Right atrium auricular region (tissue), 2 donors: ENCODE data around the gene PTK6. TPM values are rescaled to one million over a fixed set of nuclear protein-coding genes. Genes with fewer than 3 reads are reported as not detected.

Source experiments
- DNase-seq: peaks from one replicate; pipeline ENCODE4 v3.0.0-alpha.2; 2019; ENCODE audit warnings: low spot score
- H3K27ac ChIP-seq, 2 donors: fragments of 200-600 bp; sonication (generic); 1 replicate in 1 of 2; 2 replicates in 1 of 2; pipeline ENCODE4 v1.5.1; 2016 to 2019
- H3K27me3 ChIP-seq, 2 donors: fragments of 200-600 bp; sonication (generic); one replicate each; pipeline versions ENCODE4 v1.5.1 to v1.6.0; 2017 to 2019
- H3K36me3 ChIP-seq: fragments of 200-600 bp; sonication (generic); one replicate; pipeline ENCODE4 v1.5.1; 2016
- H3K4me1 ChIP-seq, 2 donors: fragments of 200-600 bp; sonication (generic); one replicate each; pipeline versions ENCODE4 v1.5.1 to v1.6.0; 2017 to 2019
- H3K4me3 ChIP-seq, 2 donors: fragments of 200-600 bp; sonication (generic); 1 replicate in 1 of 2; 2 replicates in 1 of 2; pipeline ENCODE4 v1.5.1; 2017 to 2019; ENCODE audit warnings: mild to moderate bottlenecking in 1 of 2, moderate library complexity in 1 of 2
- H3K9me3 ChIP-seq, 2 donors: fragments of 200-600 bp; sonication (generic); one replicate each; pipeline ENCODE4 v1.5.1; 2019
- total RNA-seq, 2 donors: library from RNA; depleted of rRNA; stranded (reverse); fragments of >200 nt; gene quantifications; one replicate each; pipeline ENCODE4 v1.1.0, GENCODE V29; 2016
- TF ChIP-seq, protein P1 (sequence below), 2 donors: fragments of 200-600 bp; sonication (generic); IDR thresholded peaks; one replicate each; pipeline ENCODE4 v1.5.1; 2019; ENCODE audit warnings: antibody characterized with exemption in 2 of 2

The PTK6 gene
- total RNA-seq, 2 donors from 2014 or later = not detected

GRCh38 chr20:63570281-63571086, 33.3 kb upstream of the PTK6 start:
- H3K36me3 ChIP-seq = peaks cover 13% of the 10 kb centered on the region
- no peak for DNase-seq
- TF ChIP-seq, protein P1, sequence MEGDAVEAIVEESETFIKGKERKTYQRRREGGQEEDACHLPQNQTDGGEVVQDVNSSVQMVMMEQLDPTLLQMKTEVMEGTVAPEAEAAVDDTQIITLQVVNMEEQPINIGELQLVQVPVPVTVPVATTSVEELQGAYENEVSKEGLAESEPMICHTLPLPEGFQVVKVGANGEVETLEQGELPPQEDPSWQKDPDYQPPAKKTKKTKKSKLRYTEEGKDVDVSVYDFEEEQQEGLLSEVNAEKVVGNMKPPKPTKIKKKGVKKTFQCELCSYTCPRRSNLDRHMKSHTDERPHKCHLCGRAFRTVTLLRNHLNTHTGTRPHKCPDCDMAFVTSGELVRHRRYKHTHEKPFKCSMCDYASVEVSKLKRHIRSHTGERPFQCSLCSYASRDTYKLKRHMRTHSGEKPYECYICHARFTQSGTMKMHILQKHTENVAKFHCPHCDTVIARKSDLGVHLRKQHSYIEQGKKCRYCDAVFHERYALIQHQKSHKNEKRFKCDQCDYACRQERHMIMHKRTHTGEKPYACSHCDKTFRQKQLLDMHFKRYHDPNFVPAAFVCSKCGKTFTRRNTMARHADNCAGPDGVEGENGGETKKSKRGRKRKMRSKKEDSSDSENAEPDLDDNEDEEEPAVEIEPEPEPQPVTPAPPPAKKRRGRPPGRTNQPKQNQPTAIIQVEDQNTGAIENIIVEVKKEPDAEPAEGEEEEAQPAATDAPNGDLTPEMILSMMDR (IDR thresholded peaks at IDR 0.05) = no peak

GRCh38 chr20:63568986-63569949, 32.1 kb upstream of the PTK6 start:
- no peak for DNase-seq
- H3K4me3 ChIP-seq = no peak overlapping the region
- TF ChIP-seq, protein P1 (IDR thresholded peaks at IDR 0.05) = no peak
- no peaks in the 10 kb centered on the region for H3K9me3 ChIP-seq
- peaks cover 25% of the 10 kb centered on the region for H3K36me3 ChIP-seq
- H3K27me3 ChIP-seq = no peaks in the 10 kb centered on the region
- no peak overlapping the region for H3K27ac ChIP-seq
- H3K4me1 ChIP-seq = peaks cover 0 to 14% of the 10 kb centered on the region in 2 donors

More at GRCh38 chr20:63570281-63571086, 33.3 kb upstream of the PTK6 start:
- H3K27me3 ChIP-seq = no peaks in the 10 kb centered on the region
- H3K4me1 ChIP-seq = peaks cover 0 to 25% of the 10 kb centered on the region in 2 donors
- H3K9me3 ChIP-seq = no peaks in the 10 kb centered on the region
- no peak overlapping the region for H3K4me3 ChIP-seq
- no peak overlapping the region for H3K27ac ChIP-seq

GRCh38 chr20:63568170-63568981, 31.2 kb upstream of the PTK6 start:
- TF ChIP-seq, protein P1 (IDR thresholded peaks at IDR 0.05) = no peak
- peaks cover 33% of the 10 kb centered on the region for H3K36me3 ChIP-seq
- H3K27me3 ChIP-seq = no peaks in the 10 kb centered on the region
- H3K4me1 ChIP-seq = peaks cover 0 to 8% of the 10 kb centered on the region in 2 donors
- no peaks in the 10 kb centered on the region for H3K9me3 ChIP-seq
- H3K27ac ChIP-seq = no peak overlapping the region
- DNase-seq = no peak
- H3K4me3 ChIP-seq = no peak overlapping the region

DNA sequence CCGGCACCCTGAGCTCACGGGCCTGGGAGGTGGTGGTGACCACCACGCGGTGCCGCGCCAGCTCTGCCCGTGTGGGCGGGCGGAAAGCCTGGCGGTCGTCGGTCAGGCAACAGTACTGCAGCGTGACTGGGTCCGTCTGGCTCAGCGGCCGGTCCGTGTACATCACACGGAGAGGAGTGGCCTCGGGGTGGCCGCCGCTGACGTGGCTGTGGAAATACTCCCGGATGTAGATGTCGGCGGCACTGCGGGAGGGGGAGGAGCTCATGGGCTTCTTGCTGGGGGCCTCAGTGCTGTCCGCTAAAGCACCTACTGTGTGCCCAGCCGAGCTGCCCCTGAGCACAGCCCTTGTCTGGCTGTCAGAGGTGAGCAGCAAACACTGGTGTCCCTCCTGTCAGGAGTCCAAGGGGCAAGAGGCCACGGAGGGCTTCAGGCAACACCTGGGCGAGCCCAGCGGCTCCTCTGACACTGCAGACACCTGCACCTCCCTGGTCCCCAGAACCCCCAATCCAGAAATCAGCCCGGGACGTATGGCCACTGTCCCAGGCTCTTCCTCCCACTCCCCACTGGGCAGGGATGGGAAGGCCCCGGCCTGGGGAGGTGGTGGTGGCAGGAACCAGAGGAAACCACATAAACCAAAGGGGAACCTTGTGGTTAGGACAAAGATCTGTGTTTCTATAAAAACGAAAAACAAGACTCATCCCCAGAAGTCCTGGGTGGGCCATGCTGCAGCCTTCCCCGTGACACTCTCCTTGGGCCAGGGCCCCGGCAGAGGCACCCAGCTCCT, 30.4 kb upstream of the PTK6 start:
- no peak for DNase-seq
- Histone ChIP-seq H3K4me3 (no peak overlapping the region), H3K4me1 (no peaks in the 10 kb centered on the region), H3K36me3 (peaks cover 40% of the 10 kb centered on the region), H3K27me3 (no peaks in the 10 kb centered on the region), H3K9me3 (no peaks in the 10 kb centered on the region), H3K27ac (no peak overlapping the region)
- TF ChIP-seq, protein P1 (IDR thresholded peaks at IDR 0.05) = no peak

- H3K27me3 ChIP-seq = no peaks in the 10 kb centered on the region
- no peak for DNase-seq
- H3K9me3 ChIP-seq = no peaks in the 10 kb centered on the region
- no peaks in the 10 kb centered on the region for H3K4me1 ChIP-seq
- peaks cover 40% of the 10 kb centered on the region for H3K36me3 ChIP-seq
- no peak overlapping the region for H3K4me3 ChIP-seq
- TF ChIP-seq, protein P1 (IDR thresholded peaks at IDR 0.05) = no peak
- no peak overlapping the region for H3K27ac ChIP-seq
Measured at GRCh38 chr20:63567136-63567385, 29.9 kb upstream of the PTK6 start.
